Gastrocnemius medialis (tissue), 4 donors: ENCODE data around the gene FAM222B. TPM values are rescaled to one million over a fixed set of nuclear protein-coding genes. Genes with fewer than 3 reads are reported as not detected.

Experiments used
- ATAC-seq, 2 donors: fragments of 150-250 bp; one replicate each; pipeline ENCODE4 v1.9.1; 2016
- DNase-seq, 2 donors: peaks; one replicate each; pipeline ENCODE4 v3.0.0-alpha.2; 2019
- H3K27ac ChIP-seq, 4 donors: fragments of 200-600 bp; sonication (generic); 1 replicate in 1 of 4; 2 replicates in 3 of 4; pipeline ENCODE4 v1.5.1; 2016 to 2018; ENCODE audit warnings: mild to moderate bottlenecking in 2 of 4, moderate library complexity in 1 of 4
- H3K27me3 ChIP-seq, 3 donors: fragments of 200-600 bp; sonication (generic) in 2 of 3; 1 replicate in 1 of 3; 2 replicates in 2 of 3; pipeline versions ENCODE4 v1.5.1 to v1.6.0; 2016 to 2019; ENCODE audit warnings: mild to moderate bottlenecking in 1 of 3, moderate library complexity in 1 of 3
- H3K36me3 ChIP-seq, 2 donors: fragments of 200-600 bp; sonication (generic) in 1 of 2; one replicate each; pipeline ENCODE4 v1.5.1; 2017 to 2018
- H3K4me1 ChIP-seq, 2 donors: fragments of 200-600 bp; sonication (generic) in 1 of 2; one replicate each; pipeline ENCODE4 v1.5.1; 2016 to 2017; ENCODE audit warnings: mild to moderate bottlenecking in 2 of 2
- H3K4me3 ChIP-seq, 4 donors: fragments of 200-600 bp; sonication (generic) in 3 of 4; 1 replicate in 1 of 4; 2 replicates in 3 of 4; pipeline ENCODE4 v1.5.1; 2016 to 2019; ENCODE audit warnings: mild to moderate bottlenecking in 2 of 4
- H3K9me3 ChIP-seq, 3 donors: fragments of 200-600 bp; sonication (generic) in 2 of 3; 1 replicate in 1 of 3; 2 replicates in 2 of 3; pipeline ENCODE4 v1.5.1; 2016 to 2019
- POLR2A ChIP-seq, 2 donors: fragments of 450-650 bp; IDR thresholded peaks; one replicate each; pipeline ENCODE4 v1.6.1; 2017; ENCODE audit warnings: antibody characterized with exemption in 2 of 2, mild to moderate bottlenecking in 2 of 2, moderate library complexity in 2 of 2
- in situ Hi-C, 4 donors: fragments of 200-750 bp; cut with MboI; loops; one replicate each; pipeline versions ENCODE4 v1.15.0 to v1.8.0; 2017; ENCODE audit warnings: low sequenced_read_pairs in 4 of 4
- intact Hi-C: fragments of 100-400 bp; cut with DNase I; formaldehyde crosslinking; loops from one replicate; pipeline ENCODE4 v1.15.1; 2023; ENCODE audit warnings: low total_unique reads
- total RNA-seq, 4 donors: library from RNA; depleted of rRNA; stranded (reverse); fragments of >200 nt; gene quantifications; one replicate each; pipeline versions ENCODE4 v1.1.0 to v1.2.3, GENCODE V29; 2016
- TF ChIP-seq, protein P1 (sequence below), 5 experiments: fragments of 450-650 bp in 3 of 5; fragments of 200-600 bp in 2 of 5; sonication (generic) in 2 of 5; IDR thresholded peaks in 4 of 5; conservative IDR thresholded peaks in 1 of 5; 1 replicate in 4 of 5; 2 replicates in 1 of 5; pipeline ENCODE4 v1.5.1; 2016 to 2019; ENCODE audit warnings: antibody characterized with exemption in 5 of 5, mild to moderate bottlenecking in 3 of 5, moderate library complexity in 3 of 5

The FAM222B gene
- total RNA-seq, 4 donors from 2014 or later: 36.2 to 82.6 (median 66.8) TPM

DNA sequence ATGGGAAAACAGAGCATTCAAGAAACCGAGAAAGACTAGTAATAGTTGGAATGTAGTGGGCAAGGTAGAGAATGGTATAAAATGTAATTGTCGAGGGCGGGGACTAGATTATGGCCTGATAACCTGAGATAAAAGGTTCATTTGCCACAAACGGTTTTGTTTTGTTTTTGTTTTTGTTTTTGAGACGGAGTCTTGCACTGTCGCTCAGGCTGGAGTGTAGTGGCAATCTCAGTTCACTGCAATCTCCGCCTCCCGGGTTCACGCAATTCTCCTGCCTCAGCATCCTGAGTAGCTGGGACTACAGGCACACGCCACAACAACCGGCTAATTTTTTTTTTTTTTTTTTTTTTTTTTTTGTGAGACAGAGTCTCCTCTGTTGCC, 112.7 kb downstream of the FAM222B start:
- Histone ChIP-seq H3K9me3 (no peaks in the 10 kb centered on the region), H3K36me3 (no peaks in the 10 kb centered on the region), H3K27ac (no peak overlapping the region), H3K4me3 (no peak overlapping the region), H3K4me1 (peaks cover 19 to 24% of the 10 kb centered on the region in 2 donors), H3K27me3 (no peaks in the 10 kb centered on the region)
- intact Hi-C loops: loop anchor here (2.0 to 5.0 kb wide), 4 partner anchors 32 to 382 kb away; partner anchors contain the start of gene FLOT2
- in situ Hi-C loops: no loop called here
- no peak for ATAC-seq
- no peak for DNase-seq
- TF ChIP-seq, protein P1, sequence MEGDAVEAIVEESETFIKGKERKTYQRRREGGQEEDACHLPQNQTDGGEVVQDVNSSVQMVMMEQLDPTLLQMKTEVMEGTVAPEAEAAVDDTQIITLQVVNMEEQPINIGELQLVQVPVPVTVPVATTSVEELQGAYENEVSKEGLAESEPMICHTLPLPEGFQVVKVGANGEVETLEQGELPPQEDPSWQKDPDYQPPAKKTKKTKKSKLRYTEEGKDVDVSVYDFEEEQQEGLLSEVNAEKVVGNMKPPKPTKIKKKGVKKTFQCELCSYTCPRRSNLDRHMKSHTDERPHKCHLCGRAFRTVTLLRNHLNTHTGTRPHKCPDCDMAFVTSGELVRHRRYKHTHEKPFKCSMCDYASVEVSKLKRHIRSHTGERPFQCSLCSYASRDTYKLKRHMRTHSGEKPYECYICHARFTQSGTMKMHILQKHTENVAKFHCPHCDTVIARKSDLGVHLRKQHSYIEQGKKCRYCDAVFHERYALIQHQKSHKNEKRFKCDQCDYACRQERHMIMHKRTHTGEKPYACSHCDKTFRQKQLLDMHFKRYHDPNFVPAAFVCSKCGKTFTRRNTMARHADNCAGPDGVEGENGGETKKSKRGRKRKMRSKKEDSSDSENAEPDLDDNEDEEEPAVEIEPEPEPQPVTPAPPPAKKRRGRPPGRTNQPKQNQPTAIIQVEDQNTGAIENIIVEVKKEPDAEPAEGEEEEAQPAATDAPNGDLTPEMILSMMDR (IDR thresholded peaks at IDR 0.05 in 4 of 5, conservative IDR thresholded peaks at IDR 0.05 in 1 of 5): no peak
- no peak for TF ChIP-seq POLR2A (IDR thresholded peaks at IDR 0.05)

DNA sequence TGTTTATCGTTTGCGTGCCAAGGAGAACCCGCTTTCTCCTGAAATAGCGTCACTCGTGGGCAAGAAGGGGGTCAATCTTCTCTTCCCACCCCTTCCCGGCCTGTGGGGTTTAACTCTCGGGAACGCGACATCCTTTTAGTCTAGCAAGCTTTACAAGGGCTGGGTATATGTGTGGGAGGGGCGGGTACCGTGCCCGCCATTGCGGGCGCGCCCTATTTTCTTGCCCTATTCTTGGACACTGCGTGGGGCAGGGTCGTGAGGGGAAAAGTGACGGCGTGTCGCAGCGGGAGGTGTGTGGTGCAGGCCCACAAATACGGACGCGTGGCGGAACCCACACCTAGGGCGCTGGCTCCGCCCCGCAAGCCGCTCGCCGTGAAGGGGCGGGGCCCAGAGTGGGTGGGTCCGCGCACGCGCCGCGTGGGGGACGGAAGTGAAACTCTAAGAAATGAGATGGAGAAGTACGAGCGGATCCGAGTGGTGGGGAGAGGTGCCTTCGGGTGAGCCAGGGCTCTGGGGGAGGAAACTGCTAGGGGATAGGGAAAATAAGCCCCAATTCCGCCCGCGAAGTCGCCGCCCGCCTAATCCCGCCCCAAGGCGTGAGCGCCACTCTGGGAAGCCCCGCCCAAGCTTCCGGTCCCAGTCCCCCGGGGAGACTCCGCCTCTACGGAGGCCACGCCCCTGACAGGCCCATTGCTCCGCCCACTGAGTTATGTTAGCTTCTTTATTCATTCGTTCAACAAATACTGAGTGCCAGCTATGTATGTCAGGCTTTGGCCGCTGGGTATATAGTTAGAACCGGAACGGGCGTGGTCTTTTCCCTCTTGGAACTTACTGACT, 114.0 kb downstream of the FAM222B start, which contains the start of gene NEK8:
Gene NEK8, plus strand, starts transcription at position 425 of the 837 bp plus-strand sequence. Its CDS starts 26 bp downstream, at position 451.
- intact Hi-C loops (loop anchor here (1.0 to 5.0 kb wide), 5 partner anchors 34 to 384 kb away; partner anchors contain the start of genes FLOT2 and PHF12), in situ Hi-C loops (no loop called here)

DNA sequence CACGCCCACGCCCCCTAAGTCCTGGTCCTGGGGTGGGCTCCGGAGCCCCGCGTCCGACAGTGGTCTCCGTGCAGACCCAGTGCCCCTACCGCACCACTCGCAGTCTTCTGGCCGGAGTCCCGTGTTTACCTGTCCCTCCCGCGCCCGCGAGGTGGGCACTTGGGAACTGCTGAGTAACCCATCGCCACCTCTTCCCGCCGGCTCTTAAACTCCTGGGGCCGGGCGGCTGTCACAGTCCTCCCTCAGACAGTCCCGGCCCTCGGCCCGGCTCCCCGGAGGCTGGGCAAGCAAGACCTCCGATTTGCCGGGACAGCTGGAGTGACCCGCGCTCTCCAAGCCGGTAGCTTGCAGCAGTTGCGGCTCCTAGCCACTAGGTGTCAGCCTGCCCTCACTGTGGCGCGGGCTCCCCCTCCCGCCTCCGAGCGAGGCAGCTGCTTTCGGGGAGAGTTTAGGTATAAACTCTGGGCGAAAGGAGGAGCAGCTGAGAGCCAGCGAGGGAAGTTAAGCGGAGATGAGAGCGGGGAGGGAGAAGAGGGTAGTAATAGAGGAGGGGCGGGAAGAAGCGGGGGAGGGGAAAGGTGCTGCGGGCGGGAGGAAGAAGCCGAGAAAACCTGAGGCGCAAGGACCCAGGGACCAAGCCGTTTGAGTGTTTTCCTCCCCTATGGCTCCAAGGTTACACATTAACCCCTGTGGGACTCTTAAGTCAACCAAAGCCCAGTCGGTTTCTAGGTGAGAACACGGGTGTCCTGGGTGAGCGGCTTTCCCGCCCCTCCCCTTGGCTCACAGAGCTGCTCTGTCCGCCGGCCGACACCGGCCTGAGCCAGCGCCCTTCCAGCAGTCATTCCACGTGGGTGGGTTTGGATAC, 115.7 kb downstream of the FAM222B start:
- intact Hi-C loops: loop anchor here (1.0 to 5.0 kb wide), 5 partner anchors 16 to 385 kb away; partner anchors contain the start of gene FLOT2
- peak; percentile 59 to 65 for ATAC-seq
- peak overlapping the region; percentile 56 to 99 (median 98) for H3K27ac ChIP-seq
- H3K4me1 ChIP-seq: peaks cover 30 to 32% of the 10 kb centered on the region in 2 donors
- H3K36me3 ChIP-seq: peaks cover 6 to 30% of the 10 kb centered on the region in 2 donors
- no peaks in the 10 kb centered on the region for H3K9me3 ChIP-seq
- peak; percentile 77 to 82 for DNase-seq
- H3K4me3 ChIP-seq: peak overlapping the region; percentile 70 to 92 (median 80)
- in situ Hi-C loops: no loop called here
- TF ChIP-seq, protein P1 (IDR thresholded peaks at IDR 0.05 in 4 of 5, conservative IDR thresholded peaks at IDR 0.05 in 1 of 5): peak; percentile 98 to 100 (median 99)
- no peak for TF ChIP-seq POLR2A (IDR thresholded peaks at IDR 0.05)
- no peaks in the 10 kb centered on the region for H3K27me3 ChIP-seq

More for the DNA sequence above, 114.0 kb downstream of the FAM222B start, which contains the start of gene NEK8:
- ATAC-seq (peak; percentile 79 to 82), DNase-seq (peak; percentile 88 to 94)
- no peaks in the 10 kb centered on the region for H3K9me3 ChIP-seq
- peaks cover 3 to 13% of the 10 kb centered on the region in 2 donors for H3K36me3 ChIP-seq
- peak within 1 kb of the TSS; percentile 90 to 99 (median 98) for H3K27ac ChIP-seq
- peak within 1 kb of the TSS; percentile 70 to 92 (median 80) for H3K4me3 ChIP-seq
- TF ChIP-seq, protein P1 (IDR thresholded peaks at IDR 0.05 in 4 of 5, conservative IDR thresholded peaks at IDR 0.05 in 1 of 5): no peak
- peak; percentile 67 to 77 for TF ChIP-seq POLR2A (IDR thresholded peaks at IDR 0.05)
- no peaks in the 10 kb centered on the region for H3K27me3 ChIP-seq
- H3K4me1 ChIP-seq: peaks cover 19 to 21% of the 10 kb centered on the region in 2 donors

DNA sequence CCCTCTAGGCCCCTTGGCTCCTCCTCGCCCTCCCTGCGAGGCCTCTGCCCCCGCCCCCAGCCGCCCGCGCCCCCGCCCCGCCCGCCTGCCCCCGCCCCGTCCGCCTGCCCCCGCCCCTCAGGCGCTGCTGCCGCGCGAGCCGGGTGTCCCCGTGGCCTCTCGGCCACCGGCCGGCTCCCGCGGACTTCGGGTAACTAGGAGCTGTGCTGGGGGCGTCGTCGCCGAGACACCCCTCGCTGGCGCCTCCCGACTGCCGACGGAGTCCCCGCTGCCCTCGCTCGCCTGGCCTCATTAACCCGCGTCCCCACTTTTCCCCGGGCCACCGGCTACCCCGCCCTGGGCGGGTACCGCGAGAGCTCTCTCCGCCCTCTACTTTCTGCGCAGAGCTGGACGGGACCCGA, 116.4 kb downstream of the FAM222B start, which contains the start of gene TLCD1:
Gene TLCD1, minus strand, starts transcription at position 8 of the 401 bp plus-strand sequence. CDS start 136 bp downstream, outside the sequence.
- Histone ChIP-seq H3K4me3 (peak within 1 kb of the TSS; percentile 70 to 92 (median 80)), H3K36me3 (peaks cover 6 to 36% of the 10 kb centered on the region in 2 donors), H3K27ac (peak within 1 kb of the TSS; percentile 56 to 99 (median 98)), H3K9me3 (no peaks in the 10 kb centered on the region), H3K4me1 (peaks cover 37 to 38% of the 10 kb centered on the region in 2 donors), H3K27me3 (no peaks in the 10 kb centered on the region)
- peak; percentile 17 to 25 for ATAC-seq
- DNase-seq: no peak
- intact Hi-C loops: loop anchor here (1.0 to 5.0 kb wide), 4 partner anchors 24 to 386 kb away; partner anchors contain the start of gene FLOT2
- in situ Hi-C loops: no loop called here
- no peak for TF ChIP-seq POLR2A (IDR thresholded peaks at IDR 0.05)
- TF ChIP-seq, protein P1 (IDR thresholded peaks at IDR 0.05 in 4 of 5, conservative IDR thresholded peaks at IDR 0.05 in 1 of 5): no peak
